HCT116 (cell line): ENCODE results near the gene KCNH6.

Experiments
- CTCF ChIP-seq, 3 experiments: fragments of 200-600 bp in 1 of 3; sonication (generic) in 1 of 3; IDR thresholded peaks in 2 of 3; conservative IDR thresholded peaks in 1 of 3; 2 replicates each; pipeline ENCODE4 v1.5.1; 2012 to 2017; ENCODE audit warnings: low read depth in 2 of 3, low read length in 2 of 3, antibody characterized with exemption in 1 of 3, borderline replicate concordance in 1 of 3, control low read depth in 1 of 3, mild to moderate bottlenecking in 1 of 3, mixed read lengths in 1 of 3, mixed run types in 1 of 3, moderate library complexity in 1 of 3; ENCODE audit not compliant: insufficient read depth in 1 of 3
- MAX ChIP-seq: IDR thresholded peaks from 2 replicates; pipeline ENCODE4 v1.6.1; 2012
- POLR2A ChIP-seq: IDR thresholded peaks from 2 replicates; pipeline ENCODE4 v1.7.0; 2011; ENCODE audit warnings: borderline replicate concordance; ENCODE audit not compliant: insufficient read depth, insufficient read length; ENCODE audit errors: extremely low read depth
- POLR2AphosphoS5 ChIP-seq: IDR thresholded peaks from 2 replicates; pipeline ENCODE4 v1.6.1; 2011; ENCODE audit warnings: mild to moderate bottlenecking, low read depth, low read length, moderate library complexity

GRCh38 chr17:63478814-63479494 lies 44.2 kb upstream of the KCNH6 start:
- TF ChIP-seq CTCF (IDR thresholded peaks at IDR 0.05 in 2 of 3, conservative IDR thresholded peaks at IDR 0.05 in 1 of 3; ENCODE audit: borderline replicate concordance in 1 of 3, insufficient read depth in 1 of 3, low read depth in 2 of 3, low read length in 2 of 3) (peak; percentile 97 to 99 (median 99)), POLR2AphosphoS5 (peak; percentile 20; the same call in 1 of the 2 replicates), POLR2A (no peak), MAX (no peak)
